GM21423 (cell line): ENCODE measurements around the gene RENBP.

Experiments used
- ATAC-seq: cut with Tn5 transposase; IDR thresholded peaks from one replicate; pipeline ENCODE4 v1.9.1; 2021; ENCODE audit warnings: mild to moderate bottlenecking, moderate library complexity; ENCODE audit not compliant: unreplicated experiment

RENBP gene

DNA sequence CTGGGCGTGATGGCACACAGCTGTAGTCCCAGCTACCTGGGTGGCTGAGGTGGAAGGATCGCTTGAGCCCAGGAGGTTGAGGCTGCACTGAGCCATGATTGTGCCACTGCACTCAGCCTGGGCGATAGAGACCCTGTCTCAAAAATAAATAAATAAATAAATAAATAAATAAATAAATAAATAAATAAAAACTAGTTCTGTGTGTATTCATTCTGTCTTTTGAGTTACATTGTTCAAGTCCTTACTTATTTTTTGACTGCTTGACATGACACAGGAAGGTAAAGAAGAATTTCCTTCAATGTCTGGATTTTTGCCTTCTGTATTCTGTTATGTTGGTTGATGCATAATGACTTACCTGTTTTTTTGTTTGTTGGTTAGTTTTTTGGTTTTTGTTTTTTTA is 7.4 kb downstream of the RENBP start:
- ATAC-seq, result no peak

DNA sequence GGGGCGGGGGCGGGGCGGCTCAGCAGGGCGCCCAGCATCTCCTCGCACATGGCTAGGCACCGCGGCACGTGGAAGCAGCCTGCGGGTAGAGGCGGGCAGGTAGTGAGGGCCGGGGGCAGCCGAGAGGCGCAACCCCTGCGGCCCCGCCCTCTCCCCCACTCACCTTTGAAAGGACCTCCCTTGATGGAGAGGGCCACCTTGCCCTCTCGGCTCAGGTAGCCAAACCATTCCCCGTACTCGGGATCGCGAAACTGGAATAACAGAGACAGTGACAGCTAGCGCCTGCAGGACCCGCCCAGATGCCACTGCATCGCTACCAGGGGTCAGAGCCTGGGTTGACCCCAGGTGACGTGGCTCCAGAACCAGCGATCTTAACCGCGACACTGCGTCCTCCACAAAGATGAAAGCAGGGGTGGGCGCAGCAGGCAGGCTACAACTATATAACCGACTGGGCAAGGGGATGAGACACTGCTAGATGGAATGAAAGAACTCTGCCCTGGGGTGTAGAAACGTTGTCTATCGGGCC is 9.1 kb downstream of the RENBP start:
- ATAC-seq, result no peak

GRCh38 chrX:153934762-153935325 is 9.6 kb downstream of the RENBP start, which contains the start of gene NAA10:
TSS of gene NAA10 (minus strand) at chrX:153935037. CDS start at chrX:153934904, 133 bp downstream.
- peak; percentile 86 for ATAC-seq

DNA sequence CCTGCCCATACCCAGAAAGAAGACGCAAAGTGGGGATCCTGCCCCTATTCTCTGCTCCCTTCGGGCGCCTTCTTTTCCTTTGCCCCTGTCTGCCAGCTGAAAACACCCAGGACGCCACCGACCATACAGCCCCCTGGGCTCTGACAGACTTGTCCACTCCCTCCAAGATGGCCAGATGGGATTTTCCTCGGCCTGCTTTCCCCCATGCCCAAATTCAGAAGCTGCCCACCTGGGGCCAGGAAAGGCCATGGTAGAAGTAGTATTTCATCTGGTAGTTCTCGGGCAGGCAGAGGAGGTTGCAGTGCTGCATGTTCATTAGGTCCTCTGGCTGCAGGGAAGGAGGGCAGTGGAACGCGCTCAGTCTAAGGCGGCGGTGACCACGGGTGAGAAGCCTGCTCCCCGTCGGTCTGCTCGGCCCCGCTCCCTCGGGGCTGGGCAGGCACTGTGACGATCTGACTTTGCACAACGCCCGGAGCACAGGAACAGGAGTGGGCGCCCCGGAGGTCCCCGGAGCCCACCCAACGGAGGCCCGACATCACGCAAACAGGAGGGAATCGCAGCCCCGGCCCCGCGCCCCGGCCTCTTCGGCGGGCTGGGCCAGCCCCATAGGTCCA is 10.2 kb downstream of the RENBP start:
- ATAC-seq, result peak; percentile 6

DNA sequence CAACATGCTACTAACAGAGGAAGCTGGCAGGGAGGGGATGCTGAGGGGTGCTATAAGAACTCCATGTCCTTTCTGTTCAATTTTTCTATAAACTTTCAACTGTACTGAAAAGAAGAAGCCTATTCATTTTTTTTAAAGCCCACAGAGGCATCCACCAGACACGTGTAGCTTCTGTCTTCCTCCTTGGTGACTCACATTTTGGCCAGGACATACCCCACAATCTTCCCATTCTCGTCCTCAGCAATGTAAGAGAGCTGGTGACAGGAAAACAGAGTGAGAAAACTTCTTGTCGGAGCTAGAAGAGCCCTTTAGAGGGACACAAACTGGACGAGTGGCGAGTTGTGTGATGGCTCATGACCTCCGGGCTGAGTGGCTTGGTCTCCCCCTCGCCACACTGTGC is 10.7 kb downstream of the RENBP start:
- no peak for ATAC-seq

GRCh38 chrX:153932220-153932915 is 12.1 kb downstream of the RENBP start:
- no peak for ATAC-seq

GRCh38 chrX:153931748-153932147 is 12.7 kb downstream of the RENBP start:
- ATAC-seq, result no peak

GRCh38 chrX:153931151-153931550 is 13.3 kb downstream of the RENBP start:
- ATAC-seq, result no peak

DNA sequence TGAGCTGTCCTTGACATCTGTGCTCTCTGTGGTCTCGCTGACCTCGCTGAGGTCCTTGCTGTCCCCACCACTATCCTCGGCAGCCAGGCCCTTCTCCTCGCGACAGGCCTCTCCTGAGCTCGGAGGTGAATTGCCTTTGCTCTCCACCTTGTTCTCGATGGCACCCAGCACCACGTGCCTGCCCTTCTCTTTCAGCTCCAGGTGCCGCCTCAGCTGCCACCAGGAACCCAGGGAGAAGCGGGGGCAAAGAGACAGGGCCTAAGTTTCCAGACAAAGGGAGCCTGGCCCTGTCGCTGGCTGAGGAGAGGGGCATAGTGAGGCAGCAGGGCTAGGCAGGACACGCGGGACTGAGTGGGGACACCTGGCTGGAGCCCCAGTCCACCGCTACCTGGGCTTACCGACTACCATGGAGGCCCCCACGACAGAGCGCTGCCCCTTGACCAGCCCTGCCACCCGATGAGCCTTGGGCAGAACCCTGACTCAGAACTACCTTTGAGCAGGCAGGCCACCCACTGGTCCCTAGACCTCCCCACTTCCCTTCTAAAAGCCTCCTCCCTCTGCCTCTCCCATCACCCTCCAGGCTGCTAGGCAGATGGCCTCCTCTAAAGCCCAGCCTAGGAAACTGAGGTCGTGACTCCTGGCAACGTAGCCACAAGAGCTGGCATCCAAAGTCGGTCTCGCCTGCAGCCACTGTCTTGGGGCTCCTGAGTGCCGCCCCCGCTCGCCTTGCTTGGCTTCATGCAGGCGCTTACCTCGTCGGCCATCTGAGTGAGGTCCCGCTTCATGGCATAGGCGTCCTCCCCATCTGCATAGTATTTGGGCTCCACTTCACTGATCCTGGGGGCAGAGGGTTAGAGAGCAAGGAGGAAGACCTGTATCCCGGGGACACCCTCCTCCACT is 14.2 kb downstream of the RENBP start:
- no peak for ATAC-seq

DNA sequence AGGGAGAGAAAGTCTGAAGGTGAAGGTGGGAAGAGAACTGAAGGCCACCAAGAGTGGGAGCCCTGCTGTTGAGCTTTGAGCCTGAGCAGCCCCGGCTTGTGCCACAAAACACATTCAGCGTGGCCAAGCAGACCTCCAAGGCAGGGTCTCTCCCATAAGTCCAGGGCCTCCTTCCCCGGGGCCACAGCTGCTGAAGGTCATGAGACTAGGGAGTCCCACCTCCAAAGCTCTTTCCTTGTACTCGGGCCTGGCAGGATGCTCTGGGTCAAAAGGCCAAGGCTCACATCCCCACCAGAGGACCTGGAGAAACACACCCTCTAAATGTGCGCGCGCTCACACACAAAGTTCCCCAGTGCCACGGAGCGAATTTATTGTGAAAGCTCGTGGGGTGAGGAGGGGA is 14.9 kb downstream of the RENBP start:
- ATAC-seq, result no peak

- no peak for ATAC-seq
Measured at GRCh38 chrX:153928846-153929245, 15.6 kb downstream of the RENBP start.

DNA sequence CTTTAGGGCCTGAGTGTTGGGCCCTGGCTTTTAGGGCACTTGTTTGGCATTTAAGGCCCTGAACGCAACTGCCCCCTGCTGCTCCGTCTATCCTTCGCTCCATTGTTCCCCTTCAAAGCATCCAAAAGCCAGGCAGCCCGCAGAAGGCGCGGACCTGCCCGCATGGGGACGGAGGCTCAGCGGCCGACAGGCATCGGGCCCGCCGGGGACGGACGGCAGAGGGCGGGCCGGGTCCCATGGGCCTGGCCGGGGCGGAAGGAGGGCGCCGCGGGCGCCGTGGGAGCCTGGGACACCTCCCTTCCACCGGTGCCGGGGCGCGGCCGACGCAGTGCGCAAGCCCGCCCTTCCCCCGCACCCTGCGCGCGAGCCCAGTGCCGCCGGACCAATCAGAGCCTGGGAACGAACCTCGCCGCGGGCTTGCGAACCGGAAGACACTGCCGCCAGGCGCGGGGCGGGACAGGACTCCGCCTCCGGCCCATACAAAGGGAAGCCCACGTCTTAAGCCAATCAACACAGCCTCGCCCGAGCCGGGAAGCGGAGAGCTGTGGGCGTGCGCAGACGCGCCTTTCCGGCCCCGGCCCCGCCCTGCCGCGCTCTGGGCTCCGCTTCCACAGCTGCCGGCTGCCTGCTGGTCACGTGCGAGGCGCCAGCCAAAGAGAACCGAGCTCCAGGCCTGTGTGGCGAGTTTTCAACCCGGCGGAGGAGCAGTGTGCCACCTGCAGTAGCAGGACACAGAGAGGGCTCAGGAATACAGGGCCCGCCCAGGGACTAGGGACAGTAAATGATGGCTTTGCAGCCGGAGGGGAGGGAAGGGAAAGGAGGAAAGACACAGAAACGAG is 16.3 kb downstream of the RENBP start:
- peak; percentile 66 for ATAC-seq

GRCh38 chrX:153927672-153927921 is 16.8 kb downstream of the RENBP start:
- no peak for ATAC-seq

- peak; percentile 42 for ATAC-seq
Measured at GRCh38 chrX:153926858-153927671, 17.4 kb downstream of the RENBP start.

- ATAC-seq, result peak; percentile 0
Measured at GRCh38 chrX:153926552-153926857, 17.9 kb downstream of the RENBP start.

DNA sequence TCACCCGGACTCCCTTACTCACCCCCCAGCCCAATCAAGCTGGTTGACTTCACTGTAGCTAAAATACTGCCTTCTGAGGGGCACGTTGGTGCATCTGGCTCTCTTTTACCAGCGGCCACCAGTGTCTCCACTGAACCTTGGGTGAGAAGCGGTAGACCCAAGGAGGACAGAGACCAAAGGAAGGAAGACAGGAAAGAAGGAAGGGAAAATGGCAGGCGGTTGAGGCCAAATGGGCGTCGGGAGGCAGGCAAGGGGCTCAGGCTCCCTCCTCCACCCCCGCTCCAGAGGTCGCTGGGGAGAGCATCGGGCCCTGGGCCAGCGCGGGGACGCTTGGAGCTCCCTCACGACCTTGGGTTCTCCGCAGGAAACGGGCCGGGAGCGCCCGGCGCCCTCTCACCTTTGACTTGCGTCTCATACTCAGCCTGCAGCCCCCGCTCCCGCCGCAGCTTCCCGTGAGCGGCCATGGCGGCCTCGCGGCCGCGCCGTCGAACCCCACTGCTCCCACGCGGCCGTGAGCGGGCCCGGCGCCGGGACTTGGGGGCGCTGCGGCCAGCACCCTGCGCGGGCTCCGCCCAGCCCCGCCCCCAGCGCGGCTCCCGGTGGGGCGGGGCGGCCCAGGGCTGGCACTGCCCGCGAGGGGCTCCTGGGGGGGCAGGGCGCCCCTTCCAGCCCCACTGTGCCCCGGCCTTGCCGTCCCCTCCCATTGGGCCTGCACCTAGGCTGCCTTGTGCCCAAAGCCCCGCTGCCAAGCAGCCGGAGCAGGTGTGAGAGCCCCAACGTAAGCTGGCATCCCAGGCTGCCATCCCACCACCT is 18.5 kb downstream of the RENBP start, which contains the start of gene ARHGAP4:
ARHGAP4 (minus strand) TSS at position 526 of the 813 bp plus-strand sequence; CDS start at position 464, 62 bp downstream.
- ATAC-seq, result no peak

- no peak for ATAC-seq
Measured at GRCh38 chrX:153925387-153925738, 19.1 kb downstream of the RENBP start.

DNA sequence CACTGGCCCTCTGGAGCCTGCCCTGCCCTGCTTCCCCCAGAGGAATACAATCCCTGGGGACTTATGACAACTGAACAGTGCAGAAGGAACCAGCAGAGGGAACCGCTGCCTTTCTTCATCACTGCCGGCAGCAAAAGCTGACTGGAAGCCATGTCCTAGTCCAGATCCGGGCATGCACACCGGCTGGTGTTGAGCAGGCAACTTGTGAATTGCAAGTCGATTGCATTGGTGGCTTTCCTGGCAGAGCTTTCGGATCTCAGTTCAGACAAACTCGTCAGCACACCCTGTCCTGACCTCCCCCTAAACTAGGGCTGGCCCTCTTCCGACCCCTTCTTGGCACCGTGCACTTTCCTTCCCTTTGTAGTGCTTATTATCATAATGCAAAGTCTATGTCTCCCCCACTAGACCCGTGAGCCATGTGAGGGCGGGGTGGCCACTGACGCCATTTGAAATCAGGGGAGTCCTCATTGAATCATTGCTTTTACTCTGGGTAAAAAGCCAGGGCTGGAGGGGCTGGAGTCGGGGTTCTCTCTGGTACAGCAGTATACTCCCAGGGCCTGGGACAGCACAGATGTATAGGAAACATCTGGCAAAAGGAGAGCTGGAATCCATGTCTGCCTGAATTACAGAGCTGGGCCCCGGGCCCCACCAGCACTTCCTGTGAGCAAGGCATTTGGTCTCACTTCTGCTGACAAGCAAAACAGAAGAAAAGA is 20.1 kb downstream of the RENBP start:
- no peak for ATAC-seq
